Raji (cell line): ENCODE results near the gene COL21A1.

Experiments
- POLR2A ChIP-seq: IDR thresholded peaks from 2 replicates; pipeline ENCODE4 v1.6.1; 2011; ENCODE audit warnings: low read depth, low read length, control low read depth; ENCODE audit not compliant: insufficient read depth

COL21A1 gene

DNA sequence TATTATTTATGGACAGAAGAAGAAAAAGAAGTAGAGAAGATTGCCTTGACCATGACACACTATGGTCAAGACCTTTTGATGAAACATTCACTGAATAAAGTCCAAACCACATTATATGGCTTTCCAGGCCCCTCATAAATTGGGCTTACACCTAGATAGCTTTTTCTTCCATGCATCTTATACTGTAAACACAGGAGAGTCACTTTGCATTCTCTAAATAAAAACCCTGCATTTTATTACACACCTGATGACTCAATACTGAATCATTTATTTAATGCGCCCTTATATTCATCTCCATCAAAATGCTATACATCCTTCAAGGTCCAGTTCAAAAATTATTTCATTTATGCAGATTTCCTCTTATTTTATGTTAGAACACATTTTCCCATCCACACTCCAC is 78.0 kb downstream of the COL21A1 start:
- no peak for TF ChIP-seq POLR2A

DNA sequence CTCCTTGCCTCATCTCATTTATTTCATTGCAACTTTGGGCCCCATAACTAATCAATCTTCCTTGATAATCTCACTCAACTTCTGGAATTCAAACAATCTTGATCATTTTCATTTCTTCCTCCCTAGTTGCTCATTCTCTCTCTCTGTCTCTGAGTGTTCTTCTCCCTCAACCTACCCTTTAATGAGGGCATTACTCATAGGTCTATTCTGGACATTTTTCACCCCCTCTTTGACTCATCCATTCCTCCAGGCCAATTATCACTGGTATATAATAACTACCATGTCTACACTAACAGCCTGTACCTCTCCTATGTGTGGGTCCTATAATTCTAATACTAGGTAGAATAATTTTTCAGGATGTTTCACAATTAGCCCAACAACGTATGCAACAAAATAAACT is 78.8 kb downstream of the COL21A1 start:
- no peak for TF ChIP-seq POLR2A

GRCh38 chr6:56162081-56162480 is 85.3 kb downstream of the COL21A1 start:
- TF ChIP-seq POLR2A: no peak

- TF ChIP-seq POLR2A: no peak
Observed at GRCh38 chr6:56160489-56160888, 86.9 kb downstream of the COL21A1 start.

DNA sequence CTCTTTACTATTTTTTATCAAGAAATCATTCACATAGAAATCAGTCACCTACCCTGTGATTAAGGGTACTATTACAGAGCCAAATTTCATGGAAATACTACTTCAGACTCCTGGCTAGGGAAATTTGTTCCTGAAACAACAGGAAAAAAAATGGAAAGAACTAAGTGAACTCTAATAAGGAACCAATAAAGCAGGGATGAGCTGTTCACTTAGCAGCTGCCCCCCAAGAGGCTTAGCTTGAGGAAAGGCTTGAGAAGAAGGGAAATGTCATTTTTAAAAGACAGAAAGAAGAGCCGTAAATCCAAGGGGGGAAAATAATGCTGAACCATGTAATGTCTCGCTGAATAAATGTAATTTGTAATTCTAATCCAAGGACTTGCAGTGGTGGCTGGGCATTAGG is 88.8 kb downstream of the COL21A1 start:
- TF ChIP-seq POLR2A: no peak

DNA sequence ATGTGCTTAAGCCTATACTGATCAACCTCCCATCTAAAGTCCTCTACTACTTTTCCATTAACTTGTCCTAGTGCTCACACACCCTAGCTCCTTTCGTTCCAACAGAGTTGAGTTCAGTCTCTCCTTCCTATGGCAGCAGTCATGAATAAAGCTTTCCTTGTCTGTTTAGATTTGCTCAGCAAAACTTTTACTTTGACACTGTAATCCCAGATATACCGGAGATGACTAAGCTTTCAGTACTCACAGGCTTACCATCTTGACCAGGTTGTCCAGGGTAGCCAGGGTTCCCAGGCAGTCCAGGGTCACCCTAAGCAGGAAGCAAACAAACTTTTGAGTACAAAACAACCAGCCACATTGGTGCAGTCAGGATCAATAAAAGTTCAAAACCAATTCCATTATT is 90.7 kb downstream of the COL21A1 start:
- no peak for TF ChIP-seq POLR2A

GRCh38 chr6:56155634-56156141 is 91.7 kb downstream of the COL21A1 start:
- TF ChIP-seq POLR2A: no peak

DNA sequence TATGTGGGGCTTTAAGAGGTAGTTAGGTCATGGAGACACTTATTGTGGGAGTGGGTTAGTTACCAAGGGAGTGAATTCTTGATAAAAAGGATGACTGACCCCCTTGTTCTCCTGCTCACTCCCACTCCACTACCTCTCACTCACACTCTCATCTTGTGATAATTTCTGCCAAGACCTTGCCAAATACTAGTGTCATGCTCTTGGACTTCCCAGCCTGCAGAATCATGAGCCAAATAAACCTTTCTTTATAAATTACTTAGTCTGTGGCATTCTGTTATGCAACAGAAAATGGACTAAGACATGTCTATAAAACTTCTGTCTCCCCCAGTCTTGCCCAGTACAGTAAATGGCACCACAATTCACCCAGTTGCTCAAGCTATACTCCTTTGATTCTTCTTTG is 93.3 kb downstream of the COL21A1 start:
- TF ChIP-seq POLR2A: no peak

GRCh38 chr6:56152611-56153010 is 94.8 kb downstream of the COL21A1 start:
- TF ChIP-seq POLR2A: no peak

DNA sequence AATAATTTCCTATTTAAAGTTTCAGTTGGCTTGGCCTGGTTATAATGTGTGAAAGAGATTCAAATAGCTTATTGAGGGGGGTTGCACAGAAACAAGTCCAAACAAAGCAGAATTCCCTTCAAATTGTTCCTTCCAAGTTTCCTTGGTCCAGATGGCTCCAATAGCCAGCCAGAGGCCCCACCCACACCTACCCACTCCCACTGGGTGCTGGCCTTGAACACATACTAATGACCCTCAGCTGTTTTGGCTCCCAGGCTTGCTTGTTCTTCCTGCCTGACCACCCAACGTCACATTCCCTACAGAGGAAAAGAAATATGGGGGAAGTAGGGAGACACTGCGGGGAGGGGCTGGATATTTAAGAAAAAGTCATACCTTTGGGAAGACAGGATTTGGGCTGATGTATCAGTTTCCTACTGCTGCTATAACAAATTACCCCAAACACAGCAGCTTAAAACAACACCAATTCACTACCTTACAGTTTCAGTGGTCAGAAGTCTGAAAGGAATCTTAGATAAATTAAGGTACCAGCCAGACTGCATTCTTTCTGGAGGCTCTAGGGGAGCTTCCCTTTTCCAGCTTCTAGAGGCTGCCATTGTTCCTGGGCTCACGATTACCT is 95.7 kb downstream of the COL21A1 start:
- no peak for TF ChIP-seq POLR2A

DNA sequence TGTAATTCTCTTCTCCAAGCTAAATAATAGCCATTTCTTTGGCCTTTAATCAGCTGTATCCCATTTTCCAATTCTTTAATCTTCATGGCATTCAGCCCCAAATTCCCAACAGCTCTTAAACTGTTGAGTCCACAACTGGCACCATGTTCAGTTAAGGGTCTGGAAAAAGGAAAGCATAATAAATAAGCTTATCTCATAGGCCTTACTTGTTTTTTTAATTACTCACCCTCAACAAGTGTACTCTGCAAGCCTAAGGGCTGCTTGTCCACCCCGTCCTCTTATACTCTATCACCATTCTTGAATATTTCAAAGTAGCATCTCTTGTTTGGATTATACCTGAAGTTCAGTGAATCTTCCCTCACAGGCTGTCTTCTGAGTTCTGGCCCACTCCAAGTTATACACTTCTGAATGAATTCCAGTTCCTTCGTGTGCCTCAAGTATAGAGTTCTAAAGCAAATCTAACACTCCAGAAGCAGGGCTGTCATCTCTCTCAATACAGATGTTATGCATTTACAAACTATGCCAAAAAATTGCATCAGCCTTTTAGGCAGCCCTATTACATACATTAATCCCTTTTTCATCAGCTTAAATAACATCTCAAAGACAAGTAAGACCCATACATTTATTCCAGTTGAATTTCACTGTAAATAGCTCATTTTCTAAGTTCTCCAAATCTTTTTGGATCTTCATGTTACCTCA is 98.7 kb downstream of the COL21A1 start:
- no peak for TF ChIP-seq POLR2A

GRCh38 chr6:56147766-56148165 is 99.6 kb downstream of the COL21A1 start:
- no peak for TF ChIP-seq POLR2A

DNA sequence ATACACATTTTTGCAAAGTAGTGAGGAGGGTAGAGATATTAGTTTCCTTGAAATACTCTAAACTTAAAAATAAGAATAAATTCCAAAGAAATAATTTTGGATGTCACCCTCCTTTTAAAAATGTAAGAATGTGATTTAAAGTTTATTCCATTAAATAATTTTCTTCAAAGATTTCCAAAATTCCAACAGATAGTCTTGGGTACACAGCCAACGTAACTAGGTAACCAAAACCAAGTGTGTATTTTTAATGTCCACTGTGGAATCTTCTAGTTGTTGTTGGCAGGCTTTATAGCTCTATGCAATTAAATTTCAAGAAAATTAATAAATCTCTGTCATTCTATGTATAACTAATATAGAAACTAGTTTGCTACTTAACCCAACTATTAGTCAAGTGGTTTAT is 101.3 kb downstream of the COL21A1 start:
- no peak for TF ChIP-seq POLR2A

DNA sequence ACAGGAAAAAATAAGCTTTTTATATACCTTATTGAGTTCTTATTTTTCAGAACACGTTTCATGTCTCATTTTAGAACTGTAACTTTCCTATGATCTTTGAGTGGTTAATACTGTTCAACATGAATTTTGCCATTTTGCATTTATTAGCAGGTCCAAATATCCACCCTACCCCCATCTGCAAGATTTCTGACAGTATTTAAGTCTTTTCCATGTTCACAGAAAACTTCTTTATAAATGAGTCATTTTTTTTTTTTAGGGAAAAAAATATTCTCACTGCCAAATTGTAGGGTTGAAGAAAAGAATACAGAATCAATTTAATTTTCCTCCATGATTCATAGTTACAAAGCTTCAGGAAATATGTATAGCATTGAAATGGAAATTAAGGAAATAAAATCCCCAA is 101.8 kb downstream of the COL21A1 start:
- TF ChIP-seq POLR2A: no peak

GRCh38 chr6:56144538-56145324 is 102.6 kb downstream of the COL21A1 start:
- no peak for TF ChIP-seq POLR2A

- TF ChIP-seq POLR2A: no peak
Observed at GRCh38 chr6:56143796-56144195, 103.6 kb downstream of the COL21A1 start.
